ENCODE data around the gene AURKAIP1. TPM values are rescaled to one million over a fixed set of nuclear protein-coding genes. Genes with fewer than 3 reads are reported as not detected.
"Not testable (repeated sequence)": the region's sequence is repeated elsewhere in the genome, so short reads cannot be mapped to it uniquely, and the experiment has no call there.

AURKAIP1 gene
- polyA plus RNA-seq, 5 donors, result 36.5 to 88.5 (median 46.3) TPM

- DNase-seq, result no peak
These were observed 16.2 kb upstream of the AURKAIP1 start for GRCh38 chr1:1391225-1391624.

- no peak for DNase-seq
These were observed 15.7 kb upstream of the AURKAIP1 start for GRCh38 chr1:1390675-1391074.

GRCh38 chr1:1388078-1388472 lies 13.1 kb upstream of the AURKAIP1 start:
- DNase-seq, result no peak

GRCh38 chr1:1387098-1388077 lies 12.4 kb upstream of the AURKAIP1 start:
- DNase-seq, result no peak

GRCh38 chr1:1385931-1386330 lies 10.9 kb upstream of the AURKAIP1 start:
- DNase-seq, result no peak

- DNase-seq, result not testable (repeated sequence)
These were observed 10.3 kb upstream of the AURKAIP1 start for GRCh38 chr1:1385339-1385738.

GRCh38 chr1:1381294-1381693 lies 6.3 kb upstream of the AURKAIP1 start:
- DNase-seq, result no peak

- no peak for DNase-seq
These were observed 5.9 kb upstream of the AURKAIP1 start for GRCh38 chr1:1380860-1381259.

- no peak for DNase-seq
These were observed 2.7 kb upstream of the AURKAIP1 start for GRCh38 chr1:1377540-1378205.

- no peak for DNase-seq
These were observed 1.7 kb upstream of the AURKAIP1 start for GRCh38 chr1:1376551-1377226.

- DNase-seq, result no peak
These were observed 448 bp downstream of the AURKAIP1 start for GRCh38 chr1:1374589-1374928.

- DNase-seq, result no peak
These were observed 1.0 kb downstream of the AURKAIP1 start for GRCh38 chr1:1373815-1374588.

GRCh38 chr1:1373051-1373814 lies 1.8 kb downstream of the AURKAIP1 start:
- no peak for DNase-seq

GRCh38 chr1:1371746-1372711 lies 3.0 kb downstream of the AURKAIP1 start:
- DNase-seq, result no peak

- no peak for DNase-seq
These were observed 3.7 kb downstream of the AURKAIP1 start for GRCh38 chr1:1371364-1371745.

- no peak for DNase-seq
These were observed 4.2 kb downstream of the AURKAIP1 start for GRCh38 chr1:1370771-1371300.

GRCh38 chr1:1370094-1370493 lies 4.9 kb downstream of the AURKAIP1 start:
- not testable (repeated sequence) for DNase-seq

- no peak for DNase-seq
These were observed 7.7 kb downstream of the AURKAIP1 start for GRCh38 chr1:1367315-1367714.

GRCh38 chr1:1366699-1367066 lies 8.3 kb downstream of the AURKAIP1 start:
- DNase-seq, result no peak

Measured in right lung (tissue), 5 donors.